NB4 (cell line): ENCODE results near the gene NHEJ1.

Experiments used
- DNase-seq: peaks from one replicate; pipeline ENCODE4 v3.0.0; 2010; ENCODE audit warnings: low read depth
- H3K4me3 ChIP-seq: one replicate; pipeline ENCODE4 v1.5.1; 2011; ENCODE audit warnings: mild to moderate bottlenecking, low read depth, low read length, moderate library complexity
- CTCF ChIP-seq: IDR thresholded peaks from one replicate; pipeline ENCODE4 v1.5.1; 2012; ENCODE audit warnings: low read depth, low read length
- MYC ChIP-seq: IDR thresholded peaks from 2 replicates; pipeline ENCODE4 v1.6.1; 2011; ENCODE audit warnings: low read depth, low read length
- POLR2A ChIP-seq: IDR thresholded peaks from 2 replicates; pipeline ENCODE4 v1.6.1; 2011; ENCODE audit warnings: mild to moderate bottlenecking; ENCODE audit not compliant: insufficient read length; ENCODE audit errors: extremely low read depth
- TF ChIP-seq, protein P1 (sequence below): IDR thresholded peaks from 2 replicates; pipeline ENCODE4 v1.6.1; 2011; ENCODE audit warnings: low read depth, low read length

NHEJ1 gene

GRCh38 chr2:219090436-219091299, 69.9 kb downstream of the NHEJ1 start:
- TF ChIP-seq MYC, result no peak
- TF ChIP-seq, protein P1, sequence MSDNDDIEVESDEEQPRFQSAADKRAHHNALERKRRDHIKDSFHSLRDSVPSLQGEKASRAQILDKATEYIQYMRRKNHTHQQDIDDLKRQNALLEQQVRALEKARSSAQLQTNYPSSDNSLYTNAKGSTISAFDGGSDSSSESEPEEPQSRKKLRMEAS, result no peak
- no peak for TF ChIP-seq POLR2A
- no peak for TF ChIP-seq CTCF
- H3K4me3 ChIP-seq, result no peak overlapping the region
- DNase-seq, result no peak

DNA sequence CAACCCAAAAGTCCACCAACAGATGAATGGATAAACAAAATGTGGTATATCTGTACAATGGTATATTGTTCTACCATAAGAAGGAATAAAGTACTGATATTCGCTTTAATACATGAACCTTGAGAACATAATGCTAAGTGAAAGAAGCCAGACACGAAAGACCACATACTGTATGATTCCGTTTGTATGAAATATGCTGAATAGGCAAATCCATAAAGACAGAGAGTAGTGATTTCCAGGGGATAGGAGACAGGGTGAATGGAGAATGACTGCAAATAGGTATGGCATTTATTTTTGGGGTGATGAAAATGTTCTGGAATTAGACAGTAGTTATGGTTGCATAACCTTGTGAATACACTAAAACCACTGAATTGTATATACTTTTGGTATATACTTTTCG, 71.3 kb downstream of the NHEJ1 start:
- no peak for DNase-seq
- TF ChIP-seq POLR2A (no peak), MYC (no peak), CTCF (no peak)
- TF ChIP-seq, protein P1, result no peak
- H3K4me3 ChIP-seq, result no peak overlapping the region

- no peak for DNase-seq
- H3K4me3 ChIP-seq, result no peak overlapping the region
- TF ChIP-seq, protein P1, result no peak
- TF ChIP-seq CTCF, result no peak
- TF ChIP-seq POLR2A, result no peak
- TF ChIP-seq MYC, result no peak
Observed at GRCh38 chr2:219087848-219088247, 72.8 kb downstream of the NHEJ1 start.

DNA sequence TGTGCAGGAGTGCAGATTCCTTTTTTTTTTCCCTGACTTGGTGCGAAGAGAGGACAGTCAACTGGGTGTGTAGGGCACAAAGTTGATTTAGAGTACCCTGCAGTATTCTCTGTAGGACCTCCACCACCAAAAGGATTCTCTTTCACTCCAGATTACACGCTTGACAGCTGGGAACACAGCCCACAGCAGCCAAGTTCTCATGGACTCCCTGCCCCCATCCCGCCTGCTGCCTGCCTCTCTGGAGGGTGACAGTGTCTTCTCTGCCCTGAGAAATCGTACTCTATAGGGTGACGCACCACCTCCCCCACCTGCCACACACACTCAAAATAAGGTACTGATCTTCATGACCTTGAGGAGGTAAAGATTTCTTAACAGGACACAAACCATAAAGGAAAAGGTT, 73.3 kb downstream of the NHEJ1 start:
- TF ChIP-seq CTCF (no peak), POLR2A (no peak), MYC (no peak)
- TF ChIP-seq, protein P1, result no peak
- DNase-seq, result no peak
- H3K4me3 ChIP-seq, result no peak overlapping the region

GRCh38 chr2:219086196-219086595, 74.4 kb downstream of the NHEJ1 start:
- no peak overlapping the region for H3K4me3 ChIP-seq
- TF ChIP-seq, protein P1, result no peak
- no peak for TF ChIP-seq POLR2A
- no peak for TF ChIP-seq MYC
- no peak for TF ChIP-seq CTCF
- peak; percentile 33 for DNase-seq

DNA sequence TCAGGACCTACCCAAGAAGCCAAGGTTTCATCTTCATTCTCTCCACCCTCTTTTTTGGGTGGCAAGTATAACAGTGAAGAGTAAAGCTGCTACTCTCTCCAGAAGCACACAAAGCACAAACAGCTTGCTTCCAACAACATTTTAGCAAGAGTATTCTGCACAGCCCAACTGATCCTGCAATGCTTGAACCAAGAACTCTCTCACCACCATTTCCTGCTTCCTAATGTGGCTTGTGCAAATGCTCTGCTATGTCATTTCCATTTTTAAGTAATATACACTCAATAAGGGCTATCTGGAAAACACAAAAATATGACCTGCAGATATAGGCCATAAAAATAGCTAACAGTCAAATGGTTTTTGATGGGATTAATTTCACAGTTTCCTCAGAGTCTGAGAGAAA, 75.8 kb downstream of the NHEJ1 start:
- no peak for DNase-seq
- H3K4me3 ChIP-seq, result no peak overlapping the region
- TF ChIP-seq CTCF (no peak), MYC (no peak), POLR2A (no peak)
- TF ChIP-seq, protein P1, result no peak
